IMR-90 (cell line): ENCODE measurements around the gene PLPPR3. TPM values are rescaled to one million over a fixed set of nuclear protein-coding genes. Genes with fewer than 3 reads are reported as not detected.

Source experiments
- ATAC-seq: fragments of 200-7000 bp; cut with Tn5 transposase; 2 replicates; pipeline ENCODE4 v1.9.1; 2020; ENCODE audit warnings: low read depth, mild to moderate bottlenecking, moderate library complexity
- BruUV-seq: library from RNA; stranded (reverse); fragments of 400-500 nt; replicated peaks from 2 replicates; lab custom pipeline; 2021; lab: Mats Ljungman, UMichigan
- CTCF ChIA-PET: fragments of 300-600 bp; formaldehyde crosslinking; extraction: SDS; loops from one replicate; lab custom pipeline; 2021; ENCODE audit warnings: antibody characterized with exemption; lab: Yijun Ruan, JAX
- POLR2A ChIA-PET: fragments of 300-600 bp; sonication (Branson Sonifier 250); formaldehyde crosslinking; loops from one replicate; lab custom pipeline; 2022; ENCODE audit warnings: antibody characterized with exemption; ENCODE audit not compliant: unreplicated experiment; lab: Charles Lee
- DNase-seq: peaks from one replicate; pipeline ENCODE4 v3.0.0; 2013
- H2AFZ ChIP-seq: replicated peaks from 2 replicates; pipeline ENCODE3; 2013; ENCODE audit warnings: low read length, mild to moderate bottlenecking; ENCODE audit not compliant: poor library complexity
- H2AK5ac ChIP-seq: 2 replicates; pipeline ENCODE4 v1.6.1; 2013; ENCODE audit warnings: low read depth, low read length, inconsistent platforms
- H2AK9ac ChIP-seq: replicated peaks from 2 replicates; pipeline ENCODE3; 2013; ENCODE audit warnings: mild to moderate bottlenecking, low read depth, low read length, moderate library complexity; ENCODE audit not compliant: poor library complexity
- H2BK120ac ChIP-seq: 2 replicates; pipeline ENCODE4 v1.6.1; 2013; ENCODE audit warnings: low read depth, low read length, inconsistent platforms
- H2BK15ac ChIP-seq: 3 replicates; pipeline ENCODE4 v1.6.1; 2013; ENCODE audit warnings: low read depth, low read length, inconsistent platforms
- H2BK20ac ChIP-seq: 2 replicates; pipeline ENCODE4 v1.6.1; 2013; ENCODE audit warnings: low read depth, mild to moderate bottlenecking, inconsistent platforms, low read length, moderate library complexity
- H2BK5ac ChIP-seq: 2 replicates; pipeline ENCODE4 v1.6.1; 2013; ENCODE audit warnings: mild to moderate bottlenecking, low read depth, low read length, inconsistent platforms; ENCODE audit not compliant: poor library complexity, severe bottlenecking
- H3K14ac ChIP-seq: replicated peaks from 2 replicates; pipeline ENCODE4 v1.6.1; 2013; ENCODE audit warnings: low read depth, low read length, inconsistent platforms
- H3K18ac ChIP-seq: 2 replicates; pipeline ENCODE4 v1.6.1; 2013; ENCODE audit warnings: low read depth, low read length, control low read depth
- H3K23ac ChIP-seq: 2 replicates; pipeline ENCODE4 v1.6.1; 2013; ENCODE audit warnings: low read depth, low read length, inconsistent platforms
- H3K27ac ChIP-seq: 2 replicates; pipeline ENCODE4 v1.5.1; 2013; ENCODE audit warnings: mild to moderate bottlenecking, control low read depth, low read length; ENCODE audit not compliant: insufficient read depth
- H3K27me3 ChIP-seq: 2 replicates; pipeline ENCODE4 v1.6.1; 2013; ENCODE audit warnings: low read length; ENCODE audit not compliant: control insufficient read depth, insufficient read depth
- H3K36me3 ChIP-seq: 2 replicates; pipeline ENCODE4 v1.6.1; 2013; ENCODE audit warnings: low read length, mixed read lengths; ENCODE audit not compliant: control insufficient read depth, insufficient read depth
- H3K4ac ChIP-seq: 2 replicates; pipeline ENCODE4 v1.6.1; 2013; ENCODE audit warnings: low read depth, low read length, inconsistent platforms
- H3K4me1 ChIP-seq: 2 replicates; pipeline ENCODE4 v1.6.1; 2013; ENCODE audit warnings: low read length, mixed read lengths; ENCODE audit not compliant: control insufficient read depth, insufficient read depth
- H3K4me2 ChIP-seq: 2 replicates; pipeline ENCODE4 v1.6.1; 2013; ENCODE audit warnings: low read depth, mild to moderate bottlenecking, control low read depth, low read length, moderate library complexity
- H3K4me3 ChIP-seq: 2 replicates; pipeline ENCODE4 v1.5.1; 2013; ENCODE audit warnings: low read depth, mild to moderate bottlenecking, control low read depth, low read length, moderate library complexity; ENCODE audit not compliant: insufficient read depth
- H3K56ac ChIP-seq: 2 replicates; pipeline ENCODE4 v1.6.1; 2013; ENCODE audit warnings: low read length, inconsistent platforms; ENCODE audit not compliant: insufficient read depth; ENCODE audit errors: extremely low read depth
- H3K79me1 ChIP-seq, 2 experiments: 2 replicates each; pipeline ENCODE4 v1.6.1; 2013; ENCODE audit warnings: low read length in 2 of 2, inconsistent platforms in 1 of 2, low read depth in 1 of 2
- H3K9ac ChIP-seq: 2 replicates; pipeline ENCODE4 v1.6.1; 2013; ENCODE audit warnings: low read depth, low read length, control low read depth
- H3K9me1 ChIP-seq: 2 replicates; pipeline ENCODE4 v1.6.1; 2013; ENCODE audit warnings: low read length, inconsistent platforms; ENCODE audit not compliant: insufficient read depth
- H3K9me3 ChIP-seq: 2 replicates; pipeline ENCODE4 v1.6.1; 2013; ENCODE audit warnings: low read length; ENCODE audit not compliant: control insufficient read depth, insufficient read depth
- H4K20me1 ChIP-seq: 2 replicates; pipeline ENCODE4 v1.6.1; 2013; ENCODE audit warnings: low read length, inconsistent platforms; ENCODE audit not compliant: insufficient read depth
- H4K5ac ChIP-seq: 2 replicates; pipeline ENCODE4 v1.6.1; 2013; ENCODE audit warnings: mild to moderate bottlenecking, low read depth, low read length, control low read depth
- H4K8ac ChIP-seq, 2 experiments: 2 replicates each; pipeline ENCODE4 v1.6.1; 2013; ENCODE audit warnings: low read depth in 2 of 2, low read length in 2 of 2, control low read depth in 1 of 2, inconsistent platforms in 1 of 2
- H4K91ac ChIP-seq: 2 replicates; pipeline ENCODE4 v1.6.1; 2013; ENCODE audit warnings: low read depth, low read length, inconsistent platforms; ENCODE audit not compliant: insufficient read depth
- CEBPB ChIP-seq: IDR thresholded peaks from 2 replicates; pipeline ENCODE4 v1.6.1; 2012; ENCODE audit warnings: low read depth, low read length, improper control_type of control experiment
- MAZ ChIP-seq: IDR thresholded peaks from 2 replicates; pipeline ENCODE4 v1.6.1; 2012; ENCODE audit warnings: low read depth, mild to moderate bottlenecking, low read length, improper control_type of control experiment, moderate library complexity, borderline replicate concordance
- RCOR1 ChIP-seq: IDR thresholded peaks from 2 replicates; pipeline ENCODE4 v1.6.1; 2012; ENCODE audit warnings: mild to moderate bottlenecking, low read length, improper control_type of control experiment; ENCODE audit not compliant: insufficient replicate concordance
- RFX5 ChIP-seq: IDR thresholded peaks from 2 replicates; pipeline ENCODE4 v1.8.0; 2012; ENCODE audit warnings: low read depth, mild to moderate bottlenecking, low read length, moderate library complexity
- WGBS, 2 experiments: methylation state at CpG; one replicate each; pipeline versions ENCODE4 v1.1.5 to v1.1.7; 2013; ENCODE audit warnings: missing lambda C conversion rate in 2 of 2; ENCODE audit not compliant: insufficient read length in 1 of 2; ENCODE audit errors: extremely low coverage in 2 of 2; 5-methylcytosine and 5-hydroxymethylcytosine counted together
- dilution Hi-C: fragments of 300-500 bp; cut with HindIII; formaldehyde crosslinking; loops from one replicate; pipeline ENCODE4 v1.14.3; 2018; ENCODE audit warnings: low sequenced_read_pairs; ENCODE audit not compliant: unreplicated experiment
- in situ Hi-C: fragments of 300-500 bp; cut with MboI; formaldehyde crosslinking; loops from 3 replicates; pipeline ENCODE4 v1.14.3; 2019; ENCODE audit warnings: low sequenced_read_pairs, inconsistent platforms, mixed read lengths
- intact Hi-C: fragments of 100-400 bp; cut with micrococcal nuclease; formaldehyde crosslinking; loops from 2 replicates; pipeline ENCODE4 v1.10.0; 2022
- polyA plus RNA-seq, 3 experiments: library from polyadenylated mRNA; depleted of rRNA; stranded (reverse); fragments of >200 nt; gene quantifications; 2 replicates each; pipeline ENCODE4 v1.2.3, GENCODE V29; 2012; ENCODE audit warnings: low replicate concordance in 1 of 3
- total RNA-seq: library from RNA; depleted of rRNA; stranded (reverse); fragments of >200 nt; gene quantifications from 2 replicates; pipeline ENCODE4 v1.2.3, GENCODE V29; 2012

PLPPR3 gene
- total and polyA plus RNA-seq, 2 of the 4 experiments (the other 2 are of a cell fraction): 0.36 to 1.2 TPM

DNA sequence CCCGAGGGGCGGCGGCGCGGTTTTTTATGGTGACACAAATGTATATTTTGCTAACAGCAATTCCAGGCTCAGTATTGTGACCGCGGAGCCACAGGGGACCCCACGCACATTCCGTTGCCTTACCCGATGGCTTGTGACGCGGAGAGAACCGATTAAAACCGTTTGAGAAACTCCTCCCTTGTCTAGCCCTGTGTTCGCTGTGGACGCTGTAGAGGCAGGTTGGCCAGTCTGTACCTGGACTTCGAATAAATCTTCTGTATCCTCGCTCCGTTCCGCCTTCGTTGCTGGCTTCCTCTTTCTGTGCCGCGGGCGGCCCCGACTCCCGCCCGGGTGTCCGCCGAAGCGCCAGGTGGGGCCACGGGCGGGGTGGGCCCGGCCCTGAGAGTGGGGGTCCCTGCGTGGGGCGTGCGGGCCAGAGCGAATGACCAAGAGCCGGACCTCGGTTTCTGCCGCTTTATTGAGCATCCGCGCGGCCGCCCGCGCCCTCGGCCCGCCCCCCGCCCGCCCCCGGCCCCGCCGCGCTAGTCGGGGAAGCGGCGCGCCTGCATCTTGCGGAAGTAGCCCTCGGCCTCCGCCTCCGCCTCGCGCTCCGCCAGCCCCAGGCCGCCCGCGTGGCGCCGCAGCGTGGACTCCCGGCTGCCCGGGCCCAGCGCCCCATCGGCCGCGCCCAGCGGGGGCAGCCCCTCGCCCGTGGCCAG is 9.6 kb downstream of the PLPPR3 start:
- Histone ChIP-seq H2BK120ac (no peak overlapping the region), H3K9me1 (no peaks in the 10 kb centered on the region), H3K14ac (no peak overlapping the region), H3K79me1 (peaks cover 11 to 29% of the 10 kb centered on the region in 2 experiments), H4K91ac (no peak overlapping the region), H2BK15ac (no peak overlapping the region), H4K5ac (no peak overlapping the region), H3K4me2 (no peak overlapping the region), H4K20me1 (peaks cover 55% of the 10 kb centered on the region), H3K27me3 (no peaks in the 10 kb centered on the region), H3K27ac (no peak overlapping the region), H2AFZ (no peak overlapping the region), H3K4ac (no peak overlapping the region), H3K9ac (no peak overlapping the region), H3K36me3 (peaks cover 73% of the 10 kb centered on the region), H2BK20ac (no peak overlapping the region), H3K56ac (no peak overlapping the region), H2BK5ac (no peak overlapping the region), H2AK9ac (no peak overlapping the region), H3K23ac (no peak overlapping the region), H3K18ac (no peak overlapping the region), H3K4me1 (no peaks in the 10 kb centered on the region), H4K8ac (no peak overlapping the region), H3K9me3 (no peaks in the 10 kb centered on the region), H2AK5ac (no peak overlapping the region), H3K4me3 (no peak overlapping the region)
- dilution Hi-C loops (no loop called here), intact Hi-C loops (no loop called here), in situ Hi-C loops (no loop called here)
- DNase-seq (no peak), ATAC-seq (no peak)
- WGBS, 2 experiments: 93% methylated on average over 12 of the region's 80 CpGs; no CpG with 5 or more reads in 1 of the 2 experiments
- TF ChIP-seq MAZ: no peak
- no peak for TF ChIP-seq CEBPB
- no peak for TF ChIP-seq RFX5
- no peak for TF ChIP-seq RCOR1
- BruUV-seq: no TSS peak
- POLR2A ChIA-PET: no interaction called here
- CTCF ChIA-PET: no interaction called here
